Osteocyte (in vitro differentiated cells): ENCODE data around the gene PHACTR2. TPM values are rescaled to one million over a fixed set of nuclear protein-coding genes. Genes with fewer than 3 reads are reported as not detected.

ENCODE experiments used
- DNase-seq: peaks from one replicate; pipeline ENCODE4 v3.0.0; 2021; ENCODE audit warnings: mixed read lengths; ENCODE audit not compliant: unreplicated experiment; ENCODE audit errors: extremely low spot score
- H3K27ac Mint-ChIP-seq: one replicate; pipeline ENCODE4 v1.8.0; 2021; ENCODE audit warnings: mild to moderate bottlenecking, mixed read lengths; ENCODE audit not compliant: unreplicated experiment
- H3K27me3 Mint-ChIP-seq: one replicate; pipeline ENCODE4 v1.8.0; 2021; ENCODE audit warnings: mixed read lengths; ENCODE audit not compliant: unreplicated experiment
- H3K36me3 Mint-ChIP-seq: one replicate; pipeline ENCODE4 v1.8.0; 2021; ENCODE audit warnings: mixed read lengths; ENCODE audit not compliant: unreplicated experiment
- H3K4me1 Mint-ChIP-seq: one replicate; pipeline ENCODE4 v1.8.0; 2021; ENCODE audit warnings: mixed read lengths; ENCODE audit not compliant: unreplicated experiment
- H3K4me3 Mint-ChIP-seq: one replicate; pipeline ENCODE4 v1.8.0; 2021; ENCODE audit warnings: mild to moderate bottlenecking, moderate library complexity, mixed read lengths; ENCODE audit not compliant: unreplicated experiment
- H3K9me3 Mint-ChIP-seq: one replicate; pipeline ENCODE4 v1.8.0; 2021; ENCODE audit warnings: mixed read lengths; ENCODE audit not compliant: unreplicated experiment
- CTCF ChIP-seq: fragments of 200-600 bp; sonication (generic); IDR thresholded peaks from 2 replicates; pipeline ENCODE4 v1.5.0; 2021; ENCODE audit warnings: antibody characterized with exemption, mild to moderate bottlenecking, moderate library complexity
- total RNA-seq: library from RNA; stranded (reverse); gene quantifications from 2 replicates; pipeline ENCODE4 v1.2.1, GENCODE V29; 2021

Gene PHACTR2
- total RNA-seq, 1 donor from 2014 or later = 312 TPM

- Mint-ChIP-seq H3K27me3 (no peaks in the 10 kb centered on the region), H3K4me1 (peaks cover 80% of the 10 kb centered on the region), H3K4me3 (peak overlapping the region; percentile 63), H3K9me3 (no peaks in the 10 kb centered on the region), H3K27ac (peak overlapping the region; percentile 97), H3K36me3 (peaks cover 23% of the 10 kb centered on the region)
- no peak for DNase-seq
- TF ChIP-seq CTCF = no peak
Observed at GRCh38 chr6:143745166-143746133, 67.7 kb downstream of the PHACTR2 start.

DNA sequence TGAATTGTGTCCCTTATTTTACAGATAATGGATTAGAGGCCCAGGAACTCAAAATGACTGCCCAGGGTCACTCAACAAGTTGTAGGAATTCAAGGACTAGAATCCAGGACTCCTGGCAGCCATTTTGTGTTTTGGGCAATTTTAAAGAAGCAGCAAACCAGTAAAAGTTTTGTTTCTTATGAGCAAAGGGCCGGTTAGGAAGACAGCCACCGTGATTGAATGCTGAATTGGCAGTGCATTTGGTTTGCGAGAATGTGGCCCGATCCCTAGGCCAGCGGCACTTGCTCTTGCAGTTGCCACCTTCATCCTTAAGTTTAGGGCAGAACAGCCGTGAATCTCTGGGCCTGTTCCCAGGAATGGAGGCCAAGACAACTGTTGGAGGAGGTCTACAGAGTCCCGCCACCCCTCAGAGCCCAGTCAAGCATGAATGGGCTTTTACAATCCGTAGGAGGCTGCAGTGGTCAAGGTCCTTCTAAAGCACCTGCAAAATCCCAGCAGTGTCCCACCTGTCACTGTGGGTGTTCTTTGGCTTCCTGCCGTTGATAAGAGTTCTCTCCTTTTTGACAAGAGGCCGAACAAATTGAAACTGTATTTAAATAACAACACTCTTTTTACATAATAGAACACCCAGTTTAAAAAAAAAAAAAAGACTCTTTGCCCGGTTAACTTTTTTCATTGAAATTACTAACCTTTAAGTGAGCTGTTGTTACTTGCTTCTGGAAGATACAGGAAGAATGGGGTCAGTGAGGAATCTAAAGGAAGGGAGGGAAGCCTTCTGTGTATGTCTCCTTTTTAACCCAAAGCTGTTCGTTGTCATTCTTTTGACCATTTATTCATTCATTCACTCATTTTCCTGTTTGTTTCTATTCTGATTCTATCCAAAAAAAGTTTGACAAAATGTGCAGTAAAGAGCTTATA lies 68.7 kb downstream of the PHACTR2 start:
- Mint-ChIP-seq H3K27ac (peak overlapping the region; percentile 97), H3K9me3 (no peaks in the 10 kb centered on the region), H3K4me3 (no peak overlapping the region), H3K36me3 (peaks cover 26% of the 10 kb centered on the region), H3K4me1 (peaks cover 87% of the 10 kb centered on the region), H3K27me3 (no peaks in the 10 kb centered on the region)
- DNase-seq = no peak
- no peak for TF ChIP-seq CTCF

DNA sequence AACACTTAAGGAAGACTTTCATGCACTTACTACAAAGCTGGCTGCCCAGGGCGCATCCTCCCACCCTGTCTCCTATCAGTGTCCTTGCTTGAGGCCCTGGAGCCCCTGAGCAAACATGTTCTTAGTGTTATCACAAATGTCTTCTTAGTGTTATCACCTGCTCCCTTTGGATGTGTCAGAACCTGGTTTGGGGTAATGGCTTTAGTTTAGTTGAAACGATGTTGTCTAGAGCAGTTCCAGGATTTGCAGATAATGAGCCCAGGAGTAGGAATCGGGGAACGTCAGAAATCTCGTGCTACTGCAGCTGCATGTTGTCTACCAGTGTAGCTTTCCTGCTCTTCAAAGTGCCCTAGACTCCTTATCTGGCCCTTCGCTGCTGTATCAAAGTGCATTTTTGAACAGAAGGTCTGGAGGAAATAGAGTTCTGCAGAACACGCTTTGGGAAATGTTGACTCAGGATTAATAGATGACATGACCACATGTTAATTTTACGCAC lies 69.6 kb downstream of the PHACTR2 start:
- H3K36me3 Mint-ChIP-seq = peaks cover 32% of the 10 kb centered on the region
- H3K27ac Mint-ChIP-seq = peak overlapping the region; percentile 54
- H3K4me1 Mint-ChIP-seq = peaks cover 84% of the 10 kb centered on the region
- TF ChIP-seq CTCF = no peak
- H3K4me3 Mint-ChIP-seq = no peak overlapping the region
- no peaks in the 10 kb centered on the region for H3K9me3 Mint-ChIP-seq
- DNase-seq = no peak
- no peaks in the 10 kb centered on the region for H3K27me3 Mint-ChIP-seq

DNA sequence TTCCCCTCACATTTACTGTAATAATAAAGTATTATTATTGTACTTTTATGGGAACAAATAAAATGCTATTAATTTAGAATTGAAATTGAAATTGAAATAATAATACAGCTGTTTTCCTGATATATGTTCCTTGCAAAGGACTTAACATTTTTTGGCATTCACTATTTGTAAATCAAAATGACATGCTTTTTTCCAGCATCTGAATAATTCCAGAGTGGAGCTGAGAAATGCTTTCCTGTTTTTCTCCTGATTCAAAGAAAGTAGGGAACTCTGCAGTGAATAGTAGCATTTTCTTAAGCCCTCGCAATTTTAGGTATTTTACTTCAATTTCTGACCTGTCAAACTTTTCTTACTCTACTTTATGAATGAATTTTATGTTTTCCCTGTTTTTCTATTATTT lies 72.1 kb downstream of the PHACTR2 start:
- peaks cover 79% of the 10 kb centered on the region for H3K4me1 Mint-ChIP-seq
- no peaks in the 10 kb centered on the region for H3K27me3 Mint-ChIP-seq
- H3K9me3 Mint-ChIP-seq = no peaks in the 10 kb centered on the region
- DNase-seq = no peak
- TF ChIP-seq CTCF = no peak
- H3K27ac Mint-ChIP-seq = no peak overlapping the region
- no peak overlapping the region for H3K4me3 Mint-ChIP-seq
- H3K36me3 Mint-ChIP-seq = peaks cover 41% of the 10 kb centered on the region
